Caco-2 (cell line): ENCODE measurements around the gene LHPP. TPM values are rescaled to one million over a fixed set of nuclear protein-coding genes. Genes with fewer than 3 reads are reported as not detected.
"Not testable (repeated sequence)": the region's sequence is repeated elsewhere in the genome, so short reads cannot be mapped to it uniquely, and the experiment has no call there.

Experiments used
- BruUV-seq: library from RNA; stranded (reverse); fragments of 400-500 nt; replicated peaks from 2 replicates; lab custom pipeline; 2021; lab: Mats Ljungman, UMichigan
- CTCF ChIA-PET: fragments of 300-600 bp; sonication (Branson Sonifier 250); formaldehyde crosslinking; loops from one replicate; lab custom pipeline; 2022; ENCODE audit warnings: antibody characterized with exemption; lab: Charles Lee
- POLR2A ChIA-PET: fragments of 300-600 bp; sonication (Branson Sonifier 250); formaldehyde crosslinking; loops from one replicate; lab custom pipeline; 2022; ENCODE audit warnings: antibody characterized with exemption; lab: Charles Lee
- DNase-seq, 2 experiments: peaks; one replicate each; pipeline versions ENCODE4 v3.0.0 to v3.0.0-alpha.2; 2020 to 2022
- H3K27me3 ChIP-seq: replicated peaks from 2 replicates; pipeline ENCODE4 v1.6.0; 2011; ENCODE audit warnings: low read length; ENCODE audit not compliant: control insufficient read depth, insufficient read depth
- H3K36me3 ChIP-seq: 2 replicates; pipeline ENCODE4 v1.5.1; 2011; ENCODE audit warnings: low read length; ENCODE audit not compliant: control insufficient read depth, insufficient read depth
- H3K4me1 ChIP-seq: fragments of 250-450 bp; sonication (Bioruptor Pico); 2 replicates; pipeline ENCODE4 v1.5.1; 2020; ENCODE audit warnings: mild to moderate bottlenecking
- H3K4me3 ChIP-seq: 2 replicates; pipeline ENCODE4 v1.5.1; 2011; ENCODE audit warnings: low read depth, mild to moderate bottlenecking, control low read depth, low read length
- H3K9me3 ChIP-seq: fragments of 250-450 bp; sonication (Bioruptor Pico); 2 replicates; pipeline ENCODE4 v1.5.1; 2020; ENCODE audit warnings: mild to moderate bottlenecking, moderate library complexity
- H3K27ac Mint-ChIP-seq: one replicate; pipeline ENCODE4 v1.8.0; 2022; ENCODE audit warnings: mixed read lengths; ENCODE audit not compliant: unreplicated experiment
- H3K27me3 Mint-ChIP-seq: one replicate; pipeline ENCODE4 v1.8.0; 2022; ENCODE audit warnings: mixed read lengths; ENCODE audit not compliant: insufficient read depth, unreplicated experiment
- H3K36me3 Mint-ChIP-seq: one replicate; pipeline ENCODE4 v1.8.0; 2022; ENCODE audit warnings: mild to moderate bottlenecking, mixed read lengths; ENCODE audit not compliant: insufficient read depth, unreplicated experiment
- H3K4me1 Mint-ChIP-seq: one replicate; pipeline ENCODE4 v1.8.0; 2022; ENCODE audit warnings: low read depth, mixed read lengths; ENCODE audit not compliant: unreplicated experiment
- H3K4me3 Mint-ChIP-seq: one replicate; pipeline ENCODE4 v1.8.0; 2022; ENCODE audit warnings: mild to moderate bottlenecking, moderate library complexity, mixed read lengths; ENCODE audit not compliant: unreplicated experiment
- H3K9me3 Mint-ChIP-seq: one replicate; pipeline ENCODE4 v1.8.0; 2022; ENCODE audit warnings: mixed read lengths; ENCODE audit not compliant: unreplicated experiment
- intact Hi-C: fragments of 100-400 bp; cut with micrococcal nuclease; formaldehyde crosslinking; loops from one replicate; pipeline ENCODE4 v1.10.0; 2022; ENCODE audit not compliant: unreplicated experiment
- total RNA-seq: library from RNA; stranded (reverse); gene quantifications from 2 replicates; pipeline ENCODE4 v1.2.3, GENCODE V29; 2022
- TF ChIP-seq, protein P1 (sequence below), 2 experiments: fragments of 200-600 bp in 1 of 2; IDR thresholded peaks; 1 replicate in 1 of 2; 2 replicates in 1 of 2; pipeline versions ENCODE4 v1.5.1 to v1.8.0; 2011 to 2022; ENCODE audit warnings: antibody characterized with exemption in 1 of 2, control low read depth in 1 of 2, inconsistent platforms in 1 of 2, low read depth in 1 of 2, low read length in 1 of 2, mild to moderate bottlenecking in 1 of 2, moderate library complexity in 1 of 2; ENCODE audit not compliant: insufficient read depth in 1 of 2, severe bottlenecking in 1 of 2, unreplicated experiment in 1 of 2

Gene LHPP
- total RNA-seq, 1 experiment from 2014 or later = 15.9 TPM

DNA sequence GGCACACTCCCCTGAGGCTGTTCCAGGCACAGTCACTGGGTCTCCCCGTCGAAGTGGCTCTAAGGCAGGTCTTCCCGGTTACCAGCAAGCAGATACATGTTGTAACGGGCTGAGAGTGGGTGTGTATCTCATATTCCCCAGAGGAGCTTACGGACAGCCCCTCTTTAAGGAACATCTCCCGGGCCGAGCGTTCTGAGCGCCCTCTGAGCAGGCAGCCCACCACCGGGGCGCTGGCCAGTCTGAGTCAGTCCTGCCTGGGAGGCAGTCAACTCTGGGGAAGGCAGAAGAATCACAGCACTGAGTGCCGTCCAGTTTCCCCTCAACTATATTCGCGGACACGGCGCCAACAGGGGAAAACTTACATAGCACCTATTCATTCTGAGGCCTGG is 117.4 kb downstream of the LHPP start:
- Mint-ChIP-seq H3K4me1 (no peaks in the 10 kb centered on the region), H3K27me3 (peaks cover 3% of the 10 kb centered on the region), H3K4me3 (no peak overlapping the region), H3K27ac (no peak overlapping the region), H3K9me3 (peaks cover 7% of the 10 kb centered on the region), H3K36me3 (no peaks in the 10 kb centered on the region)
- no peak overlapping the region for H3K4me3 ChIP-seq
- TF ChIP-seq, protein P1, sequence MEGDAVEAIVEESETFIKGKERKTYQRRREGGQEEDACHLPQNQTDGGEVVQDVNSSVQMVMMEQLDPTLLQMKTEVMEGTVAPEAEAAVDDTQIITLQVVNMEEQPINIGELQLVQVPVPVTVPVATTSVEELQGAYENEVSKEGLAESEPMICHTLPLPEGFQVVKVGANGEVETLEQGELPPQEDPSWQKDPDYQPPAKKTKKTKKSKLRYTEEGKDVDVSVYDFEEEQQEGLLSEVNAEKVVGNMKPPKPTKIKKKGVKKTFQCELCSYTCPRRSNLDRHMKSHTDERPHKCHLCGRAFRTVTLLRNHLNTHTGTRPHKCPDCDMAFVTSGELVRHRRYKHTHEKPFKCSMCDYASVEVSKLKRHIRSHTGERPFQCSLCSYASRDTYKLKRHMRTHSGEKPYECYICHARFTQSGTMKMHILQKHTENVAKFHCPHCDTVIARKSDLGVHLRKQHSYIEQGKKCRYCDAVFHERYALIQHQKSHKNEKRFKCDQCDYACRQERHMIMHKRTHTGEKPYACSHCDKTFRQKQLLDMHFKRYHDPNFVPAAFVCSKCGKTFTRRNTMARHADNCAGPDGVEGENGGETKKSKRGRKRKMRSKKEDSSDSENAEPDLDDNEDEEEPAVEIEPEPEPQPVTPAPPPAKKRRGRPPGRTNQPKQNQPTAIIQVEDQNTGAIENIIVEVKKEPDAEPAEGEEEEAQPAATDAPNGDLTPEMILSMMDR (IDR thresholded peaks at IDR 0.05; ENCODE audit: insufficient read depth in 1 of 2, low read depth in 1 of 2, low read length in 1 of 2, severe bottlenecking in 1 of 2, unreplicated experiment in 1 of 2) = no peak
- no peaks in the 10 kb centered on the region for H3K27me3 ChIP-seq
- no peaks in the 10 kb centered on the region for H3K4me1 ChIP-seq
- DNase-seq = peak in 1 of 2 experiments; percentile 32
- intact Hi-C loops = no loop called here
- H3K9me3 ChIP-seq = 0 out of 2 replicates have a peak, but pooled peaks cover 4% of the 10 kb centered on the region
- H3K36me3 ChIP-seq = no peaks in the 10 kb centered on the region
- no TSS peak for BruUV-seq
- ChIA-PET POLR2A (no interaction called here), CTCF (no interaction called here)

DNA sequence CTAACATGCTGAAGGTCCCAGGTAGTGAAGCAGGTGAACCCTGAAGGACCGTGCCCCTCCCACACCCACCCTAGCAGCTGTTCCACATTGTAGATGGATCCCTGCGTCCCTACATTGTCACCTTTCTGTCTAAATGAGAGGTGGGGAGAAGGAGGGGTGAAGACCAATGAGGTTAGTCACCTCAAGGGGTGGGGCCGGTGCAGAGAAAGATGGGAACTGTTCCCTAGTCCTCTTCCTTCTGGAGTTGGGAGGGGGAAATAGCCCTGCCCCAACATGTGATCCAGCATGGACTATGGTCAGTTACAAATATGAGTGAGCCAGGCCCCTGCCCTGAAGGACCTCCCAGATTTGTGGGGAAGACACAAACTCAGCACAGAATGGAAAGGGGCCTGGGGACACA is 124.5 kb downstream of the LHPP start:
- peaks cover 12% of the 10 kb centered on the region for H3K4me1 ChIP-seq
- H3K4me3 ChIP-seq = no peak overlapping the region
- intact Hi-C loops = no loop called here
- peak in 1 of 2 experiments; percentile 27 for DNase-seq
- no peaks in the 10 kb centered on the region for H3K27me3 ChIP-seq
- no peaks in the 10 kb centered on the region for H3K27me3 Mint-ChIP-seq
- H3K36me3 ChIP-seq = no peaks in the 10 kb centered on the region
- no peaks in the 10 kb centered on the region for H3K4me1 Mint-ChIP-seq
- ChIA-PET CTCF (no interaction called here), POLR2A (no interaction called here)
- BruUV-seq = no TSS peak
- no peaks in the 10 kb centered on the region for H3K36me3 Mint-ChIP-seq
- no peak overlapping the region for H3K4me3 Mint-ChIP-seq
- no peak overlapping the region for H3K27ac Mint-ChIP-seq
- H3K9me3 ChIP-seq = no peaks in the 10 kb centered on the region
- TF ChIP-seq, protein P1 (IDR thresholded peaks at IDR 0.05; ENCODE audit: insufficient read depth in 1 of 2, low read depth in 1 of 2, low read length in 1 of 2, severe bottlenecking in 1 of 2, unreplicated experiment in 1 of 2) = no peak
- H3K9me3 Mint-ChIP-seq = peaks cover 7% of the 10 kb centered on the region

DNA sequence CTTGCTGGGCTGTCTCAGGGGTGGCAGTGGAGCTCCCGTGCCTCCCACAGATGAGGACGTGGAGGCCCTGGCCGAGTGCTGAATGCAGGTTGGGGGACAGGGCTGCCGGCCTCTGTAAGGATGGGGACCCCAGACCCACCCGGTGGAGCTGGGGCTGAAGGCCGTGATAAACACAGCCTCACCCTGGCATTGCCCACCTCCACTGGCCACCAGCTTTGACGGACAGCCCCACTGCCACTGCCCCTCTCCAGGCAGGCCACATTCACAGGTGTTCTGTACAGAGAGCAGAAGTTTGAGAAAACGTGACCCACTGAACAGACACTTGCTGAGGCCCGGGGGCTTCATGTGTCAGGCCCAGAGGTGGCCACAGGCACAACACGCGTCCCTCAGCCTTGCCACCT is 126.2 kb downstream of the LHPP start:
- H3K27me3 ChIP-seq = no peaks in the 10 kb centered on the region
- peaks cover 12% of the 10 kb centered on the region for H3K4me1 ChIP-seq
- ChIA-PET CTCF (no interaction called here), POLR2A (no interaction called here)
- H3K9me3 ChIP-seq = no peaks in the 10 kb centered on the region
- BruUV-seq = no TSS peak
- Mint-ChIP-seq H3K4me1 (no peaks in the 10 kb centered on the region), H3K27me3 (no peaks in the 10 kb centered on the region), H3K27ac (no peak overlapping the region), H3K9me3 (peaks cover 7% of the 10 kb centered on the region), H3K4me3 (no peak overlapping the region), H3K36me3 (no peaks in the 10 kb centered on the region)
- intact Hi-C loops = no loop called here
- TF ChIP-seq, protein P1 (IDR thresholded peaks at IDR 0.05; ENCODE audit: insufficient read depth in 1 of 2, low read depth in 1 of 2, low read length in 1 of 2, severe bottlenecking in 1 of 2, unreplicated experiment in 1 of 2) = no peak
- peak in 1 of 2 experiments; percentile 24 for DNase-seq
- H3K4me3 ChIP-seq = no peak overlapping the region
- H3K36me3 ChIP-seq = no peaks in the 10 kb centered on the region

DNA sequence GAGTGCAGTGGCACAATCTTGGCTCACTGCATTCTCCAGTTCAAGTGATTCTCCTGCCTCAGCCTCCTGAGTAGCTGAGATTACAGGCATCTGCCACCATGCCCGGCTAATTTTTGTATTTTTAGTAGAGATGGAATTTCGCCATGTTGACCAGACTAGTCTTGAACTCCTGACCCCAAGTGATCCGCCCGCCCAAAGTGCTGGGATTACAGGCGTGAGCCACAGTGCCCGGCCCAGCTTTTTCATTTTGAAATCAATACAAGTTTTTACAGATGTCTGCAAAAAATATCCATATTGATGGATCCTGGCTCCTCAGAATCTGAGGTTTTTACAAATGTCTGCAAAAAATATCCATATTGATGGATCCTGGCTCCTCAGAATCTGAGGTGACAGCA is 126.7 kb downstream of the LHPP start:
- H3K27me3 Mint-ChIP-seq, H3K36me3 ChIP-seq, H3K4me1 Mint-ChIP-seq, CTCF ChIA-PET, H3K4me3 Mint-ChIP-seq, DNase-seq, H3K4me3 ChIP-seq, H3K9me3 ChIP-seq, intact Hi-C loops, H3K36me3 Mint-ChIP-seq, H3K27me3 ChIP-seq, POLR2A ChIA-PET, H3K27ac Mint-ChIP-seq, H3K9me3 Mint-ChIP-seq, BruUV-seq: not testable (repeated sequence)
- peaks cover 12% of the 10 kb centered on the region for H3K4me1 ChIP-seq
